ENCODE measurements around the gene ZBTB49.
"Not testable (repeated sequence)": the region's sequence is repeated elsewhere in the genome, so short reads cannot be mapped to it uniquely, and the experiment has no call there.

The ZBTB49 gene

GRCh38 chr4:4341861-4342650 is 52.0 kb downstream of the ZBTB49 start:
- no peak overlapping the region for H3K4me3 ChIP-seq (ENCODE audit: low read length)
- no peak for TF ChIP-seq CTCF (conservative IDR thresholded peaks at IDR 0.05; ENCODE audit: low read length)
- DNase-seq (ENCODE audit: low read depth), result no peak

- DNase-seq (ENCODE audit: low read depth), result no peak
- no peak for TF ChIP-seq CTCF (conservative IDR thresholded peaks at IDR 0.05; ENCODE audit: low read length)
- no peak overlapping the region for H3K4me3 ChIP-seq (ENCODE audit: low read length)
These were observed 53.0 kb downstream of the ZBTB49 start for GRCh38 chr4:4343038-4343437.

- no peak overlapping the region for H3K4me3 ChIP-seq (ENCODE audit: low read length)
- DNase-seq (ENCODE audit: low read depth), result no peak
- no peak for TF ChIP-seq CTCF (conservative IDR thresholded peaks at IDR 0.05; ENCODE audit: low read length)
These were observed 55.0 kb downstream of the ZBTB49 start for GRCh38 chr4:4344915-4345527.

- no peak overlapping the region for H3K4me3 ChIP-seq (ENCODE audit: low read length)
- no peak for TF ChIP-seq CTCF (conservative IDR thresholded peaks at IDR 0.05; ENCODE audit: low read length)
- DNase-seq (ENCODE audit: low read depth), result no peak
These were observed 57.5 kb downstream of the ZBTB49 start for GRCh38 chr4:4347585-4347984.

GRCh38 chr4:4348585-4348984 is 58.5 kb downstream of the ZBTB49 start:
- DNase-seq (ENCODE audit: low read depth), result not testable (repeated sequence)

GRCh38 chr4:4349867-4350266 is 59.8 kb downstream of the ZBTB49 start:
- DNase-seq (ENCODE audit: low read depth), result no peak
- TF ChIP-seq CTCF (conservative IDR thresholded peaks at IDR 0.05; ENCODE audit: low read length), result no peak
- no peak overlapping the region for H3K4me3 ChIP-seq (ENCODE audit: low read length)

More at GRCh38 chr4:4348585-4348984, 58.5 kb downstream of the ZBTB49 start:
- not testable (repeated sequence) for H3K4me3 ChIP-seq (ENCODE audit: low read length)

- TF ChIP-seq CTCF (conservative IDR thresholded peaks at IDR 0.05; ENCODE audit: low read length), result no peak
- no peak for DNase-seq (ENCODE audit: low read depth)
- H3K4me3 ChIP-seq (ENCODE audit: low read length), result no peak overlapping the region
These were observed 60.9 kb downstream of the ZBTB49 start for GRCh38 chr4:4350909-4351308.

Measured in AG10803 (cell line).